ENCODE measurements around the gene ZNF598. TPM values are rescaled to one million over a fixed set of nuclear protein-coding genes. Genes with fewer than 3 reads are reported as not detected.

ZNF598 gene
- total RNA-seq, 1 experiment from 2014 or later = 44.4 TPM

DNA sequence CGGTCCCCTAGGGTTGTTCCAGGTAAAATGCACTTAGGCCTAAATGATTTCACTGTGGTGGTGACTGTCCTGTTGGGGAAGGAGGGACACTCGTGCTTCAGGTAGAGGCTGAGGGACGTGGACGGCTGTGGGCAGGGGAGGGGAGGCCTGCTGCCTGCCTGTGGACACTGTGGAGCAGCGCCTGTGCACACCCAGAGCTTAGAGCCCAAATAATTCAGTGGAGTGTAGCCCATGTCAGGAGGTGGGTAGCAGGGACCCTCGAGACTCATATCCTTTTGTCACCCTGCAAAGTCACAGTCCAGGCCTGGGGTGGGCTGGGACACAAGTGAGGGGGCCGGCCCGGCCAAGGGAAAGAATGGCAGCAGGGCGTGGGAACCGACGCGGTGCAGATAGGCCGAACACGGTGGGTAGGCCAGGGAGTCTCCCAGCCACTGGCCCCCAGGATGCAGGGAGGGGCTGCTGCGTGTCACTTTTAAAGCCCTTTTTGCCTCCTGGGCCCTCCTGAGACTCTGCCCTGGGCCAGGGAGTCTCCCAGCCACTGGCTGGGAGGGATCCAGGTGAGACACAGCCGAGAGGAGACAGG is 16.3 kb upstream of the ZNF598 start:
- H4K20me1 ChIP-seq (ENCODE audit: low read length) = no peaks in the 10 kb centered on the region
- DNase-seq = no peak
- CTCF ChIA-PET = no interaction called here
- POLR2A ChIA-PET (ENCODE audit: unreplicated experiment) = interaction anchor here (0.5 kb wide), 1 partner anchor 60 kb away, joined by 3 read pairs; no protein-coding TSS in a partner anchor
- H3K4me1 ChIP-seq (ENCODE audit: insufficient read depth, low read length) = peaks cover 21% of the 10 kb centered on the region
- TF ChIP-seq EZH2phosphoT487 (IDR thresholded peaks at IDR 0.05; ENCODE audit: borderline replicate concordance, low read length) (no peak), EZH2 (IDR thresholded peaks at IDR 0.05; ENCODE audit: low read length, unreplicated experiment) (no peak)
- TF ChIP-seq, protein P1, sequence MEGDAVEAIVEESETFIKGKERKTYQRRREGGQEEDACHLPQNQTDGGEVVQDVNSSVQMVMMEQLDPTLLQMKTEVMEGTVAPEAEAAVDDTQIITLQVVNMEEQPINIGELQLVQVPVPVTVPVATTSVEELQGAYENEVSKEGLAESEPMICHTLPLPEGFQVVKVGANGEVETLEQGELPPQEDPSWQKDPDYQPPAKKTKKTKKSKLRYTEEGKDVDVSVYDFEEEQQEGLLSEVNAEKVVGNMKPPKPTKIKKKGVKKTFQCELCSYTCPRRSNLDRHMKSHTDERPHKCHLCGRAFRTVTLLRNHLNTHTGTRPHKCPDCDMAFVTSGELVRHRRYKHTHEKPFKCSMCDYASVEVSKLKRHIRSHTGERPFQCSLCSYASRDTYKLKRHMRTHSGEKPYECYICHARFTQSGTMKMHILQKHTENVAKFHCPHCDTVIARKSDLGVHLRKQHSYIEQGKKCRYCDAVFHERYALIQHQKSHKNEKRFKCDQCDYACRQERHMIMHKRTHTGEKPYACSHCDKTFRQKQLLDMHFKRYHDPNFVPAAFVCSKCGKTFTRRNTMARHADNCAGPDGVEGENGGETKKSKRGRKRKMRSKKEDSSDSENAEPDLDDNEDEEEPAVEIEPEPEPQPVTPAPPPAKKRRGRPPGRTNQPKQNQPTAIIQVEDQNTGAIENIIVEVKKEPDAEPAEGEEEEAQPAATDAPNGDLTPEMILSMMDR (conservative IDR thresholded peaks at IDR 0.05; ENCODE audit: low read depth, low read length) = no peak
- TSS peak; percentile 42 for BruUV-seq (replicated peaks)
- no peaks in the 10 kb centered on the region for H3K36me3 ChIP-seq (ENCODE audit: low read depth, low read length)
- H3K79me2 ChIP-seq (ENCODE audit: low read length) = peaks cover 29% of the 10 kb centered on the region
- H3K9me2 ChIP-seq (replicated peaks; ENCODE audit: low read length) = no peaks in the 10 kb centered on the region
- no peaks in the 10 kb centered on the region for H3K9me3 ChIP-seq (ENCODE audit: low read length)
- H3F3A ChIP-seq (ENCODE audit: low read length, unreplicated experiment) = no peaks in the 10 kb centered on the region
- no peak for ATAC-seq
- peak overlapping the region; percentile 71 for H3K4me2 ChIP-seq (ENCODE audit: low read length)
- 0 out of 2 replicates have a peak overlapping the region, but pooled peaks have one; percentile 27 for H3K9ac ChIP-seq (ENCODE audit: low read length)
- no peak overlapping the region for H3K27ac ChIP-seq (ENCODE audit: low read length)
- no peaks in the 10 kb centered on the region for H3K27me3 ChIP-seq (ENCODE audit: low read length)
- H2AFZ ChIP-seq (ENCODE audit: low read length) = no peak overlapping the region
- H3K4me3 ChIP-seq (ENCODE audit: low read length) = peak overlapping the region; percentile 59; the same call in 1 of the 2 replicates
- intact Hi-C loops (cut with micrococcal nuclease) = no loop called here

DNA sequence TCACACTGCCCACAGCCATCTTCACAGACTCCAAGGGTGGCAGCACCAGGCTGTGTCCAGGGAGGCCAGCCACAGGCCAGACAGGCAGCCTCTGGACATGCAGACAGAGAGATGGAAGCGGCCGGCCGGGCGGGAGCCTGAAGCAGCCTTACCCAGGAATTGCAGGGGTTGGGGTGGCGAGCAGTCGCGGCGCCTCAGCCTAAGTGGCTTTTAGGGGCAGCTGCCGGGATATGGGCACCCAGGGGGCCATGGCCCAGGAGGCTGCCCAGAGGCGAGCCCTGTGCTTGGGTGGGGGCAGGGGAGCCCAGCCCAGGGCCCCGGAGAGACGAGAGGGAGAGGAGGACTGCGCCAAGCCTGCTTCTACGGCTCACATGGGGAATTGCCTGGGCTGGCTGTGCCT is 15.6 kb upstream of the ZNF598 start:
- Histone ChIP-seq H4K20me1 (ENCODE audit: low read length) (no peaks in the 10 kb centered on the region), H3K79me2 (ENCODE audit: low read length) (peaks cover 26% of the 10 kb centered on the region), H3K9ac (ENCODE audit: low read length) (no peak overlapping the region), H3K27me3 (ENCODE audit: low read length) (no peaks in the 10 kb centered on the region; the same call in 1 of the 2 replicates), H2AFZ (ENCODE audit: low read length) (no peak overlapping the region), H3K27ac (ENCODE audit: low read length) (no peak overlapping the region), H3K4me3 (ENCODE audit: low read length) (no peak overlapping the region), H3F3A (ENCODE audit: low read length, unreplicated experiment) (no peaks in the 10 kb centered on the region), H3K9me3 (ENCODE audit: low read length) (no peaks in the 10 kb centered on the region), H3K4me1 (ENCODE audit: insufficient read depth, low read length) (peaks cover 21% of the 10 kb centered on the region), H3K9me2 (replicated peaks; ENCODE audit: low read length) (no peaks in the 10 kb centered on the region), H3K4me2 (ENCODE audit: low read length) (no peak overlapping the region), H3K36me3 (ENCODE audit: low read depth, low read length) (no peaks in the 10 kb centered on the region)
- ATAC-seq (no peak), DNase-seq (no peak)
- no TSS peak for BruUV-seq (replicated peaks)
- ChIA-PET POLR2A (ENCODE audit: unreplicated experiment) (interaction anchor here (0.5 kb wide), 1 partner anchor 60 kb away, joined by 3 read pairs; no protein-coding TSS in a partner anchor), CTCF (no interaction called here)
- intact Hi-C loops (cut with micrococcal nuclease) = no loop called here
- TF ChIP-seq, protein P1 (conservative IDR thresholded peaks at IDR 0.05; ENCODE audit: low read depth, low read length) = no peak
- TF ChIP-seq EZH2 (IDR thresholded peaks at IDR 0.05; ENCODE audit: low read length, unreplicated experiment) = no peak
- no peak for TF ChIP-seq EZH2phosphoT487 (IDR thresholded peaks at IDR 0.05; ENCODE audit: borderline replicate concordance, low read length)

DNA sequence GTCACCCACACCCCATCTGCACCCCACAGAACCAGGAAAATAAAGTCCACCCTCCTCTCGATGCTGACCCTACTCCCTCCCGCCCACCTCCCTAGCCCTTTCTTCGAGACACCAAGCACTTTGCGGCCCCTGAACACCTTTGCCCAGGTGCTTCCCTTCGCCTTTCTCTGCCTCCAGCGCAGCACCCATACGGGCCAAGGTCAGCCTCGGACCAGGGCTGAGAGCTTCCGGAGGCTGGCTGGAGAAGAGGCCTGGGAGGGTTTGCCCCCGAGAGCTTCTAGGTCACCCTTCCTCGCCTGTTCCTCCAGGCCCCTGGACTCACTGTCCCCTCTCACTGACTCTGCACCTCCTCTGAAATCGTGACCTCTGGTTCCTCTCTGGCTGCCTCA is 14.4 kb upstream of the ZNF598 start:
- TF ChIP-seq EZH2phosphoT487 (IDR thresholded peaks at IDR 0.05; ENCODE audit: borderline replicate concordance, low read length) (no peak), EZH2 (IDR thresholded peaks at IDR 0.05; ENCODE audit: low read length, unreplicated experiment) (no peak)
- TF ChIP-seq, protein P1 (conservative IDR thresholded peaks at IDR 0.05; ENCODE audit: low read depth, low read length) = no peak
- no peak overlapping the region for H3K4me2 ChIP-seq (ENCODE audit: low read length)
- ChIA-PET CTCF (no interaction called here), POLR2A (ENCODE audit: unreplicated experiment) (interaction anchor here (0.6 kb wide), 1 partner anchor 12 kb away, joined by 4 read pairs; no protein-coding TSS in a partner anchor)
- DNase-seq (no peak), ATAC-seq (no peak)
- BruUV-seq (replicated peaks) = no TSS peak
- H3F3A ChIP-seq (ENCODE audit: low read length, unreplicated experiment) = no peaks in the 10 kb centered on the region
- H3K9me3 ChIP-seq (ENCODE audit: low read length) = no peaks in the 10 kb centered on the region
- H2AFZ ChIP-seq (ENCODE audit: low read length) = no peak overlapping the region
- no peaks in the 10 kb centered on the region for H3K36me3 ChIP-seq (ENCODE audit: low read depth, low read length)
- no peaks in the 10 kb centered on the region for H4K20me1 ChIP-seq (ENCODE audit: low read length)
- H3K9ac ChIP-seq (ENCODE audit: low read length) = no peak overlapping the region
- intact Hi-C loops (cut with micrococcal nuclease) = no loop called here
- H3K9me2 ChIP-seq (replicated peaks; ENCODE audit: low read length) = no peaks in the 10 kb centered on the region
- H3K79me2 ChIP-seq (ENCODE audit: low read length) = peaks cover 21% of the 10 kb centered on the region
- H3K4me1 ChIP-seq (ENCODE audit: insufficient read depth, low read length) = peaks cover 21% of the 10 kb centered on the region
- no peak overlapping the region for H3K27ac ChIP-seq (ENCODE audit: low read length)
- H3K4me3 ChIP-seq (ENCODE audit: low read length) = no peak overlapping the region
- no peaks in the 10 kb centered on the region; the same call in 1 of the 2 replicates for H3K27me3 ChIP-seq (ENCODE audit: low read length)

Data from PC-3 (cell line).